ENCODE results near the gene GALNT14.
"Not testable (repeated sequence)": the region's sequence is repeated elsewhere in the genome, so short reads cannot be mapped to it uniquely, and the experiment has no call there.

The GALNT14 gene
- total RNA-seq = 0.13 to 2.1 (median 0.47) reads per million in 18 experiments

- peak; percentile 49 to 73 for DNase-seq
Observed at GRCh38 chr2:31138037-31138962, at the start of gene GALNT14. GALNT14 (minus strand) TSS chr2:31138440; CDS start chr2:31138086, 354 bp downstream.

- no peak for DNase-seq
Observed at GRCh38 chr2:31187166-31187565, 48.9 kb upstream of the GALNT14 start.

GRCh38 chr2:31183973-31184372, 45.7 kb upstream of the GALNT14 start:
- DNase-seq = not testable (repeated sequence)

GRCh38 chr2:31176742-31177141, 38.5 kb upstream of the GALNT14 start:
- no peak for DNase-seq

GRCh38 chr2:31171142-31171541, 32.9 kb upstream of the GALNT14 start:
- DNase-seq = no peak

- DNase-seq = peak; percentile 62 to 72
Observed at GRCh38 chr2:31170071-31170698, 31.9 kb upstream of the GALNT14 start.

- no peak for DNase-seq
Observed at GRCh38 chr2:31168291-31168690, 30.1 kb upstream of the GALNT14 start.

GRCh38 chr2:31166925-31167324, 28.7 kb upstream of the GALNT14 start:
- peak; percentile 6 to 10 for DNase-seq

GRCh38 chr2:31163011-31163539, 24.8 kb upstream of the GALNT14 start:
- no peak for DNase-seq

- no peak for DNase-seq
Observed at GRCh38 chr2:31161637-31162036, 23.4 kb upstream of the GALNT14 start.

GRCh38 chr2:31151501-31151900, 13.3 kb upstream of the GALNT14 start:
- no peak for DNase-seq

- no peak for DNase-seq
Observed at GRCh38 chr2:31150120-31150670, 12.0 kb upstream of the GALNT14 start.

- DNase-seq = no peak
Observed at GRCh38 chr2:31148514-31148913, 10.3 kb upstream of the GALNT14 start.

GRCh38 chr2:31147645-31148044, 9.4 kb upstream of the GALNT14 start:
- no peak for DNase-seq

GRCh38 chr2:31142110-31142509, 3.9 kb upstream of the GALNT14 start:
- DNase-seq = no peak

- no peak for DNase-seq
Observed at GRCh38 chr2:31141443-31142085, 3.3 kb upstream of the GALNT14 start.

GRCh38 chr2:31140151-31140550, 1.9 kb upstream of the GALNT14 start:
- DNase-seq = no peak

- DNase-seq = no peak
Observed at GRCh38 chr2:31139671-31140070, 1.4 kb upstream of the GALNT14 start.

GRCh38 chr2:31137211-31138036, 816 bp downstream of the GALNT14 start:
- DNase-seq = no peak

- DNase-seq = peak in 1 of 2 donors; percentile 1
Observed at GRCh38 chr2:31136732-31137131, 1.5 kb downstream of the GALNT14 start.

GRCh38 chr2:31136000-31136399, 2.2 kb downstream of the GALNT14 start:
- no peak for DNase-seq

- no peak for DNase-seq
Observed at GRCh38 chr2:31134480-31134879, 3.8 kb downstream of the GALNT14 start.
